IMR-90 (cell line): ENCODE measurements around the gene PHKG2. TPM values are rescaled to one million over a fixed set of nuclear protein-coding genes. Genes with fewer than 3 reads are reported as not detected.

Experiments used
- ATAC-seq: fragments of 200-7000 bp; cut with Tn5 transposase; 2 replicates; pipeline ENCODE4 v1.9.1; 2020; ENCODE audit warnings: low read depth, mild to moderate bottlenecking, moderate library complexity
- BruUV-seq: library from RNA; stranded (reverse); fragments of 400-500 nt; replicated peaks from 2 replicates; lab custom pipeline; 2021; lab: Mats Ljungman, UMichigan
- CTCF ChIA-PET: fragments of 300-600 bp; formaldehyde crosslinking; extraction: SDS; loops from one replicate; lab custom pipeline; 2021; ENCODE audit warnings: antibody characterized with exemption; lab: Yijun Ruan, JAX
- POLR2A ChIA-PET: fragments of 300-600 bp; sonication (Branson Sonifier 250); formaldehyde crosslinking; loops from one replicate; lab custom pipeline; 2022; ENCODE audit warnings: antibody characterized with exemption; ENCODE audit not compliant: unreplicated experiment; lab: Charles Lee
- DNase-seq: peaks from one replicate; pipeline ENCODE4 v3.0.0; 2013
- H2AFZ ChIP-seq: replicated peaks from 2 replicates; pipeline ENCODE3; 2013; ENCODE audit warnings: low read length, mild to moderate bottlenecking; ENCODE audit not compliant: poor library complexity
- H2AK5ac ChIP-seq: 2 replicates; pipeline ENCODE4 v1.6.1; 2013; ENCODE audit warnings: low read depth, low read length, inconsistent platforms
- H2AK9ac ChIP-seq: replicated peaks from 2 replicates; pipeline ENCODE3; 2013; ENCODE audit warnings: mild to moderate bottlenecking, low read depth, low read length, moderate library complexity; ENCODE audit not compliant: poor library complexity
- H2BK120ac ChIP-seq: 2 replicates; pipeline ENCODE4 v1.6.1; 2013; ENCODE audit warnings: low read depth, low read length, inconsistent platforms
- H2BK15ac ChIP-seq: 3 replicates; pipeline ENCODE4 v1.6.1; 2013; ENCODE audit warnings: low read depth, low read length, inconsistent platforms
- H2BK20ac ChIP-seq: 2 replicates; pipeline ENCODE4 v1.6.1; 2013; ENCODE audit warnings: low read depth, mild to moderate bottlenecking, inconsistent platforms, low read length, moderate library complexity
- H2BK5ac ChIP-seq: 2 replicates; pipeline ENCODE4 v1.6.1; 2013; ENCODE audit warnings: mild to moderate bottlenecking, low read depth, low read length, inconsistent platforms; ENCODE audit not compliant: poor library complexity, severe bottlenecking
- H3K14ac ChIP-seq: replicated peaks from 2 replicates; pipeline ENCODE4 v1.6.1; 2013; ENCODE audit warnings: low read depth, low read length, inconsistent platforms
- H3K18ac ChIP-seq: 2 replicates; pipeline ENCODE4 v1.6.1; 2013; ENCODE audit warnings: low read depth, low read length, control low read depth
- H3K23ac ChIP-seq: 2 replicates; pipeline ENCODE4 v1.6.1; 2013; ENCODE audit warnings: low read depth, low read length, inconsistent platforms
- H3K27ac ChIP-seq: 2 replicates; pipeline ENCODE4 v1.5.1; 2013; ENCODE audit warnings: mild to moderate bottlenecking, control low read depth, low read length; ENCODE audit not compliant: insufficient read depth
- H3K27me3 ChIP-seq: 2 replicates; pipeline ENCODE4 v1.6.1; 2013; ENCODE audit warnings: low read length; ENCODE audit not compliant: control insufficient read depth, insufficient read depth
- H3K36me3 ChIP-seq: 2 replicates; pipeline ENCODE4 v1.6.1; 2013; ENCODE audit warnings: low read length, mixed read lengths; ENCODE audit not compliant: control insufficient read depth, insufficient read depth
- H3K4ac ChIP-seq: 2 replicates; pipeline ENCODE4 v1.6.1; 2013; ENCODE audit warnings: low read depth, low read length, inconsistent platforms
- H3K4me1 ChIP-seq: 2 replicates; pipeline ENCODE4 v1.6.1; 2013; ENCODE audit warnings: low read length, mixed read lengths; ENCODE audit not compliant: control insufficient read depth, insufficient read depth
- H3K4me2 ChIP-seq: 2 replicates; pipeline ENCODE4 v1.6.1; 2013; ENCODE audit warnings: low read depth, mild to moderate bottlenecking, control low read depth, low read length, moderate library complexity
- H3K4me3 ChIP-seq: 2 replicates; pipeline ENCODE4 v1.5.1; 2013; ENCODE audit warnings: low read depth, mild to moderate bottlenecking, control low read depth, low read length, moderate library complexity; ENCODE audit not compliant: insufficient read depth
- H3K56ac ChIP-seq: 2 replicates; pipeline ENCODE4 v1.6.1; 2013; ENCODE audit warnings: low read length, inconsistent platforms; ENCODE audit not compliant: insufficient read depth; ENCODE audit errors: extremely low read depth
- H3K79me1 ChIP-seq, 2 experiments: 2 replicates each; pipeline ENCODE4 v1.6.1; 2013; ENCODE audit warnings: low read length in 2 of 2, inconsistent platforms in 1 of 2, low read depth in 1 of 2
- H3K9ac ChIP-seq: 2 replicates; pipeline ENCODE4 v1.6.1; 2013; ENCODE audit warnings: low read depth, low read length, control low read depth
- H3K9me1 ChIP-seq: 2 replicates; pipeline ENCODE4 v1.6.1; 2013; ENCODE audit warnings: low read length, inconsistent platforms; ENCODE audit not compliant: insufficient read depth
- H3K9me3 ChIP-seq: 2 replicates; pipeline ENCODE4 v1.6.1; 2013; ENCODE audit warnings: low read length; ENCODE audit not compliant: control insufficient read depth, insufficient read depth
- H4K20me1 ChIP-seq: 2 replicates; pipeline ENCODE4 v1.6.1; 2013; ENCODE audit warnings: low read length, inconsistent platforms; ENCODE audit not compliant: insufficient read depth
- H4K5ac ChIP-seq: 2 replicates; pipeline ENCODE4 v1.6.1; 2013; ENCODE audit warnings: mild to moderate bottlenecking, low read depth, low read length, control low read depth
- H4K8ac ChIP-seq, 2 experiments: 2 replicates each; pipeline ENCODE4 v1.6.1; 2013; ENCODE audit warnings: low read depth in 2 of 2, low read length in 2 of 2, control low read depth in 1 of 2, inconsistent platforms in 1 of 2
- H4K91ac ChIP-seq: 2 replicates; pipeline ENCODE4 v1.6.1; 2013; ENCODE audit warnings: low read depth, low read length, inconsistent platforms; ENCODE audit not compliant: insufficient read depth
- CEBPB ChIP-seq: IDR thresholded peaks from 2 replicates; pipeline ENCODE4 v1.6.1; 2012; ENCODE audit warnings: low read depth, low read length, improper control_type of control experiment
- CTCF ChIP-seq: conservative IDR thresholded peaks from 2 replicates; pipeline ENCODE4 v1.5.1; 2012; ENCODE audit warnings: mild to moderate bottlenecking, low read depth, low read length, improper control_type of control experiment
- FOS ChIP-seq: fragments of 150-350 bp; IDR thresholded peaks from 2 replicates; pipeline ENCODE4 v1.6.1; 2016; ENCODE audit warnings: low read depth, low read length
- MAFK ChIP-seq: IDR thresholded peaks from 2 replicates; pipeline ENCODE4 v1.6.1; 2012; ENCODE audit warnings: low read depth, low read length, improper control_type of control experiment
- MAZ ChIP-seq: IDR thresholded peaks from 2 replicates; pipeline ENCODE4 v1.6.1; 2012; ENCODE audit warnings: low read depth, mild to moderate bottlenecking, low read length, improper control_type of control experiment, moderate library complexity, borderline replicate concordance
- MXI1 ChIP-seq: IDR thresholded peaks from 2 replicates; pipeline ENCODE4 v1.6.1; 2012; ENCODE audit warnings: low read depth, mild to moderate bottlenecking, low read length, moderate library complexity, borderline replicate concordance
- NFE2L2 ChIP-seq: fragments of 150-350 bp; IDR thresholded peaks from 2 replicates; pipeline ENCODE4 v1.6.1; 2016; ENCODE audit warnings: low read depth, mild to moderate bottlenecking, low read length
- POLR2A ChIP-seq: IDR thresholded peaks from 2 replicates; pipeline ENCODE4 v1.6.1; 2012; ENCODE audit warnings: mild to moderate bottlenecking, low read depth, low read length
- RAD21 ChIP-seq: IDR thresholded peaks from 2 replicates; pipeline ENCODE4 v1.6.1; 2012; ENCODE audit warnings: low read length, improper control_type of control experiment
- RFX5 ChIP-seq: IDR thresholded peaks from 2 replicates; pipeline ENCODE4 v1.8.0; 2012; ENCODE audit warnings: low read depth, mild to moderate bottlenecking, low read length, moderate library complexity
- SMC3 ChIP-seq: fragments of 150-350 bp; IDR thresholded peaks from 2 replicates; pipeline ENCODE4 v1.6.1; 2016; ENCODE audit warnings: low read depth, mild to moderate bottlenecking, antibody characterized with exemption, low read length, moderate library complexity
- USF2 ChIP-seq: fragments of 150-350 bp; IDR thresholded peaks from 2 replicates; pipeline ENCODE4 v1.6.1; 2017; ENCODE audit warnings: mild to moderate bottlenecking, antibody characterized with exemption, low read length, low read depth
- WGBS, 2 experiments: methylation state at CpG; one replicate each; pipeline versions ENCODE4 v1.1.5 to v1.1.7; 2013; ENCODE audit warnings: missing lambda C conversion rate in 2 of 2; ENCODE audit not compliant: insufficient read length in 1 of 2; ENCODE audit errors: extremely low coverage in 2 of 2; 5-methylcytosine and 5-hydroxymethylcytosine counted together
- dilution Hi-C: fragments of 300-500 bp; cut with HindIII; formaldehyde crosslinking; loops from one replicate; pipeline ENCODE4 v1.14.3; 2018; ENCODE audit warnings: low sequenced_read_pairs; ENCODE audit not compliant: unreplicated experiment
- in situ Hi-C: fragments of 300-500 bp; cut with MboI; formaldehyde crosslinking; loops from 3 replicates; pipeline ENCODE4 v1.14.3; 2019; ENCODE audit warnings: low sequenced_read_pairs, inconsistent platforms, mixed read lengths
- intact Hi-C: fragments of 100-400 bp; cut with micrococcal nuclease; formaldehyde crosslinking; loops from 2 replicates; pipeline ENCODE4 v1.10.0; 2022
- polyA plus RNA-seq, 3 experiments: library from polyadenylated mRNA; depleted of rRNA; stranded (reverse); fragments of >200 nt; gene quantifications; 2 replicates each; pipeline ENCODE4 v1.2.3, GENCODE V29; 2012; ENCODE audit warnings: low replicate concordance in 1 of 3
- total RNA-seq: library from RNA; depleted of rRNA; stranded (reverse); fragments of >200 nt; gene quantifications from 2 replicates; pipeline ENCODE4 v1.2.3, GENCODE V29; 2012
- TF ChIP-seq, protein P1 (sequence below): fragments of 150-350 bp; IDR thresholded peaks from 2 replicates; pipeline ENCODE4 v1.6.1; 2016; ENCODE audit warnings: low read depth, mild to moderate bottlenecking, low read length, moderate library complexity, borderline replicate concordance

PHKG2 gene
- total and polyA plus RNA-seq, 2 of the 4 experiments (the other 2 are of a cell fraction), result 26.0 to 38.9 TPM

DNA sequence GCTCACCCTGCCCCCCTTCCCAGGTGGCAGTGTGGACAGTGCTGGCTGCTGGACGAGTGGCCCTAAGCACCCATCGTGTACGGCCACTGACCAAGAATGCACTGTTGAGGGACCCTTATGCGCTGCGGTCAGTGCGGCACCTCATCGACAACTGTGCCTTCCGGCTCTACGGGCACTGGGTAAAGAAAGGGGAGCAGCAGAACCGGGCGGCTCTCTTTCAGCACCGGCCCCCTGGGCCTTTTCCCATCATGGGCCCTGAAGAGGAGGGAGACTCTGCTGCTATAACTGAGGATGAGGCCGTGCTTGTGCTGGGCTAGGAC lies 8.5 kb downstream of the PHKG2 start (continued):
- TF ChIP-seq USF2, result no peak

GRCh38 chr16:30757316-30757715 lies 9.1 kb downstream of the PHKG2 start:
- H2AK9ac ChIP-seq, result no peak overlapping the region
- dilution Hi-C loops, result no loop called here
- intact Hi-C loops, result no loop called here
- H2AFZ ChIP-seq, result no peak overlapping the region
- H3K36me3 ChIP-seq, result peaks cover 32% of the 10 kb centered on the region
- no peak for DNase-seq
- no peak overlapping the region for H4K5ac ChIP-seq
- H3K4ac ChIP-seq, result no peak overlapping the region
- peaks cover 4% of the 10 kb centered on the region; the same call in 1 of the 2 replicates for H4K20me1 ChIP-seq
- no peak overlapping the region for H2BK5ac ChIP-seq
- no peaks in the 10 kb centered on the region for H3K9me3 ChIP-seq
- H3K23ac ChIP-seq, result no peak overlapping the region
- H2BK15ac ChIP-seq, result no peak overlapping the region
- H3K14ac ChIP-seq, result no peak overlapping the region
- H3K4me2 ChIP-seq, result no peak overlapping the region
- no peak overlapping the region for H3K56ac ChIP-seq
- H3K27me3 ChIP-seq, result no peaks in the 10 kb centered on the region
- no peak overlapping the region for H2BK20ac ChIP-seq
- no peak overlapping the region for H4K8ac ChIP-seq
- CTCF ChIA-PET, result no interaction called here
- peaks cover 1 to 19% of the 10 kb centered on the region in 2 experiments for H3K79me1 ChIP-seq
- H2AK5ac ChIP-seq, result no peak overlapping the region
- H3K4me1 ChIP-seq, result peaks cover 5% of the 10 kb centered on the region
- in situ Hi-C loops, result no loop called here
- H2BK120ac ChIP-seq, result no peak overlapping the region
- WGBS, 2 experiments, result 100% methylated on average over 1 of the region's 7 CpGs; no CpG with 5 or more reads in 1 of the 2 experiments
- H4K91ac ChIP-seq, result no peak overlapping the region
- 0 out of 2 replicates have a peak, but pooled peaks cover 4% of the 10 kb centered on the region for H3K9me1 ChIP-seq
- H3K9ac ChIP-seq, result no peak overlapping the region
- no TSS peak for BruUV-seq
- ATAC-seq, result no peak
- POLR2A ChIA-PET, result no interaction called here
- H3K27ac ChIP-seq, result no peak overlapping the region
- H3K4me3 ChIP-seq, result no peak overlapping the region
- H3K18ac ChIP-seq, result no peak overlapping the region
- no peak for TF ChIP-seq CTCF
- TF ChIP-seq NFE2L2, result no peak
- no peak for TF ChIP-seq POLR2A
- TF ChIP-seq RAD21, result no peak
- no peak for TF ChIP-seq MAZ
- no peak for TF ChIP-seq CEBPB
- no peak for TF ChIP-seq RFX5
- TF ChIP-seq FOS, result no peak
- TF ChIP-seq USF2, result no peak
- no peak for TF ChIP-seq SMC3
- no peak for TF ChIP-seq MXI1
- no peak for TF ChIP-seq MAFK
- TF ChIP-seq, protein P1, sequence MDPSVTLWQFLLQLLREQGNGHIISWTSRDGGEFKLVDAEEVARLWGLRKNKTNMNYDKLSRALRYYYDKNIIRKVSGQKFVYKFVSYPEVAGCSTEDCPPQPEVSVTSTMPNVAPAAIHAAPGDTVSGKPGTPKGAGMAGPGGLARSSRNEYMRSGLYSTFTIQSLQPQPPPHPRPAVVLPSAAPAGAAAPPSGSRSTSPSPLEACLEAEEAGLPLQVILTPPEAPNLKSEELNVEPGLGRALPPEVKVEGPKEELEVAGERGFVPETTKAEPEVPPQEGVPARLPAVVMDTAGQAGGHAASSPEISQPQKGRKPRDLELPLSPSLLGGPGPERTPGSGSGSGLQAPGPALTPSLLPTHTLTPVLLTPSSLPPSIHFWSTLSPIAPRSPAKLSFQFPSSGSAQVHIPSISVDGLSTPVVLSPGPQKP, result no peak
